ENCODE results near the gene CCR4.
"Not testable (repeated sequence)": the region's sequence is repeated elsewhere in the genome, so short reads cannot be mapped to it uniquely, and the experiment has no call there.

CCR4 gene

DNA sequence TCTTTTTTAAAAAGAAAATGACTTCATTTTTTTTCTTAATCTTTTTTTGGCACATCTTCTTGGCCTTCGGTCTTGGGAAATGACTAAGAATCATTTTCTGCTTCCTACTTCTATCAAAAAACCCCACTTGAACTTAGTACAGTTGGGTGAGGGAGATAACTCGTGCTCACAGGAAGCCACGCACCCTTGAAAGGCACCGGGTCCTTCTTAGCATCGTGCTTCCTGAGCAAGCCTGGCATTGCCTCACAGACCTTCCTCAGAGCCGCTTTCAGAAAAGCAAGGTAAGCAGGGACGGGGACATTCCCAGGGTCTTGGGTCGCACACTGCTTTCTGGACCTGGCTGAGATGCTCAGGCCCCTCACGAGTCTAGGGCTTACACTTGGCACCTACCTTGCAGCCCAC is at the start of gene CCR4:
Gene CCR4, plus strand, starts transcription at position 235 of the 402 bp plus-strand sequence. CDS start 1,779 bp downstream, outside the sequence.
- FAIRE-seq = no peak
- no peak for DNase-seq (ENCODE audit: extremely low spot score, insufficient read length, low read depth)

DNA sequence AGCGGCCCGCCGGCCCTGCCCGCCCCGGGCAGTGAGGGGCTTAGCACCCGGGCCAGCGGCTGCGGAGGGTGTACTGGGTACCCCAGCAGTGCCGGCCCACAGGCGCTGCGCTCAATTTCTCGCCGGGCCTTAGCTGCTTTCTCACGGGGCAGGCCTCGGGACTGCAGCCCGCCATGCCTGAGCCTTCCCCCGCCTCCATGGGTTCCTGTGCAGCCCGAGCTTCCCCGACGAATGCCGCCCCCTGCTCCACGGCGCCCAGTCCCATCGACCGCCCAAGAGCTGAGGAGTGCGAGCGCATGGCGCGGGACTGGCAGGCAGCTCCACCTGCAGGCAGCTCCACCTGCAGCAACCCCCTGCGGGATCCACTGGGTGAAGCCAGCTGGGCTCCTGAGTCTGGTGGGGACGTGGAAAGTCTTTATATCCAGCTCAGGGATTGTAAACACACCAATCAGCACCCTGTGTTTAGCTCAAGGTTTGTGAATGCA is 48.5 kb upstream of the CCR4 start:
- not testable (repeated sequence) for FAIRE-seq; DNase-seq (ENCODE audit: extremely low spot score, insufficient read length, low read depth)

DNA sequence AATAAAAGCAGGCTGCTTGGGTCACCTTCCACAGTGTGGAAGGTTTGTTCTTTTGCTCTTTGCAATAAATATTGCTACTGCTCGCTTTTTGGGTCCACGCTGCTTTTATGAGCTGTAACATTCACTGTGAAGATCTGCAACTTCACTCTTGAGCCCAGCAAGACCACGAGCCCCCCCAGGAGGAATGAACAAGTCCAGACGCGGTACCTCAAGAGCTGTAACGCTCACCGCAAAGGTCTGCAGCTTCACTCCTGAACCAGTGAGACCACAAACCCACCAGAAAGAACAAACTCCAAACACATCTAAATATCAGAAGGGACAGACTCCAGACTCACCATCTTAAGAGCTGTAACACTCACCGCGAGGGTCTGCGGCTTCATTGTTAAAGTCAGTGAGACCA is 47.5 kb upstream of the CCR4 start:
- no peak for DNase-seq (ENCODE audit: extremely low spot score, insufficient read length, low read depth)
- no peak for FAIRE-seq

- FAIRE-seq = no peak
- DNase-seq (ENCODE audit: extremely low spot score, insufficient read length, low read depth) = no peak
Measured at GRCh38 chr3:32909999-32910398, 41.4 kb upstream of the CCR4 start.

DNA sequence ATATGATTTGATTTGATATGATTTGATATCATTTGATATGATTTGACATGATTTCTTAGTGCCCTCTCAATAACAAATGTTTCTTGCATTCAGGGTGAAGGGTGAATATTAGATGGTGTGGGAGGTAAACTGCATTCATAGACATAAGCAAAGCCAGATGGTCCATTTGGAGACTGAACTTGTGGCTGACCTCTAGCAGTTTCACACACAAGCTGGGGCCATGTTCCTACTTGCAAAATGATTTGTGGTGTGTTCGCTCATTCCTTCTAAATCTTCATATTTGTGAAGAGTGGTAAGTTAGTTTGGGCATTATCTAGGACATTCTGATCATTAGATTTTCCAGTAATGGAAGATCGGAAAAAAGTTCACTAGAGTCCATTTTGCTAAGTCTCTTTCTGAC is 40.5 kb upstream of the CCR4 start:
- FAIRE-seq (no peak), DNase-seq (ENCODE audit: extremely low spot score, insufficient read length, low read depth) (no peak)

GRCh38 chr3:32912046-32912445 is 39.4 kb upstream of the CCR4 start:
- DNase-seq (ENCODE audit: extremely low spot score, insufficient read length, low read depth) = no peak
- no peak for FAIRE-seq

- no peak for FAIRE-seq
- no peak for DNase-seq (ENCODE audit: extremely low spot score, insufficient read length, low read depth)
Measured at GRCh38 chr3:32913790-32914446, 37.5 kb upstream of the CCR4 start.

- FAIRE-seq (no peak), DNase-seq (ENCODE audit: extremely low spot score, insufficient read length, low read depth) (no peak)
Measured at GRCh38 chr3:32919920-32920319, 31.5 kb upstream of the CCR4 start.

- DNase-seq (ENCODE audit: extremely low spot score, insufficient read length, low read depth) (no peak), FAIRE-seq (no peak)
Measured at GRCh38 chr3:32922078-32922477, 29.4 kb upstream of the CCR4 start.

DNA sequence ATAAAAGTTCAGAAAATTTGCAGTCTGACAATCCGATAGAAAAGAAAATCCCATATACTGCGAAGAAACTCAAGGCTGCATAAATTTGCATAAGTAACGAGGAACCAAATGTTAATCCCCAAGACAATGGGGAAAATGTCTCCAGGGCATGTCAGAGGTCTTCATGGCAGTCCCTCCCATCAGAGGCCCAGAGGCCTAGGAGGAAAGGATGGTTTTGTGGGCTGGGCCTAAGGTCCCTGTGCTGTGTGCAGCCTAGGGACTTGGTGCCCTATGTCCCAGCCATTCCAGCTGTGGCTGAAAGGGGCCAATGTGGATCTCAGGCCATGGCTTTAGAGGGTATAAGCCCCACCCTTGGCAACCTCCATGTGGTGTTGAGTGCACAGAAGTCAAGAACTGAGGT is 21.3 kb upstream of the CCR4 start:
- no peak for FAIRE-seq
- no peak for DNase-seq (ENCODE audit: extremely low spot score, insufficient read length, low read depth)

GRCh38 chr3:32931273-32931672 is 20.2 kb upstream of the CCR4 start:
- not testable (repeated sequence) for DNase-seq (ENCODE audit: extremely low spot score, insufficient read length, low read depth); FAIRE-seq

DNA sequence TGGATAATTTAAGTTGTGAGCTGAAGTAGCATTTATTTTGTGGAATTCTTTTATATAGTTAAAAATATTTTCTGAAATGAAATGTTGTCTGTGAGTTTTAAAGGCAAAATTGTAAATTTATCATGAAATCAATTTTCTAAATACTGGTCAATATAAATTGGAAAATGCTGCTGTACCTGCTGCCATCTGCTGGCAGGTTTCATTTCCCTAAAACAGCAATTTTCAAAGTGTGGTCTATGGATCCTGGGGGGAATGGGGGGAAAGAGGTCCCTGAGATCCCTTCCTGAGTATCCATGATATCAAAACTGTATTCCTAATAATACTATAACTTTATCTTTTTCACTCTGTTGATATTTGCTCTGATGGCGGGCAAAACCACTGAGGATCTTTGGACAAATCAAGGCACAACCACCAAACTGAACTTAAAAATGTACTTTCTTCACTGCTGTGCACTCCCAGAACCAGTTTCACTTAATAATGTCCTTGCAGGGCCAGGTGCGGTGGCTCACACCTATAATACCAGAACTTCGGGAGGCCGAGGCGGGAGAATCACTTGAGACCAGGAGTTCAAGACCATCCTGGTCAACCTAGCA is 17.2 kb upstream of the CCR4 start:
- peak; percentile 49 for FAIRE-seq
- DNase-seq (ENCODE audit: extremely low spot score, insufficient read length, low read depth) = no peak

- DNase-seq (ENCODE audit: extremely low spot score, insufficient read length, low read depth) = no peak
- no peak for FAIRE-seq
Measured at GRCh38 chr3:32937331-32937730, 14.1 kb upstream of the CCR4 start.

GRCh38 chr3:32939531-32940284 is 11.7 kb upstream of the CCR4 start:
- FAIRE-seq; DNase-seq (ENCODE audit: extremely low spot score, insufficient read length, low read depth): not testable (repeated sequence)

DNA sequence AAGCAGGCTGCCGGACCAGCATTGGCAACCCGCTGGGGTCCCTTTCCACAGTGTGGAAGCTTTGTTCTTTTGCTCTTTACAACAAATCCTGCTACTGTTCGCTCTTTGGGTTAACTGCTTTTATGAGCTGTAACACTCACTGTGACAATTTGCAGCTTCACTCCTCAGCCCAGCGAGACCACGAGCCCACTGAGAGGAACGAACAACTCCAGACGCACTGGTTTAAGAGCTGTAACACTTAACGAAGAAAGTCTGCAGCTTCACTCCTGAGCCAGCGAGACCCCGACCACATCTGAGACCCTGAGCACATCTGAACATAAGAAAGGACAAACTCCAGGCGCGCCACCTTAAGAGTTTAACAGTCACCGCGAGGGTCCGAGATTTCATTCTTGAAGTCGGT is 10.7 kb upstream of the CCR4 start:
- DNase-seq (ENCODE audit: extremely low spot score, insufficient read length, low read depth) (no peak), FAIRE-seq (no peak)

DNA sequence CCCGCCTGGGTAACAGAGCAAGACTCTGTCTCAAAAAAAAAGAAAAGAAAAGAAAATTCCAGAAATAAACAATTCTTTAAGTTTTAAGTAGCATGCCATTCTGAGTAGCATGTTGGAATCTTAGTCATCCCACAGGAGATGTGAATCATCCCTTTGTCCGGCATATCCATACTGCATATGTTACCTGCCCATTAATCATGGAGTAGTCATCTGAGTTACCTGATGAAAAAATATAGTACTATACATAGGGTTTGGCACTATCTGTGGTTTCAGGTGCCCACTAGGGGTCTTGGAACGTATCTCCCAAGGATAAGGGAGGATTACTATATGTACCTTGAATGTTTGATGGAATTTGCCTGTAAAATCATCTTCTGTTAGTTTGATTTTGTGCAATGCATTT is 6.3 kb upstream of the CCR4 start:
- FAIRE-seq = no peak
- DNase-seq (ENCODE audit: extremely low spot score, insufficient read length, low read depth) = no peak

DNA sequence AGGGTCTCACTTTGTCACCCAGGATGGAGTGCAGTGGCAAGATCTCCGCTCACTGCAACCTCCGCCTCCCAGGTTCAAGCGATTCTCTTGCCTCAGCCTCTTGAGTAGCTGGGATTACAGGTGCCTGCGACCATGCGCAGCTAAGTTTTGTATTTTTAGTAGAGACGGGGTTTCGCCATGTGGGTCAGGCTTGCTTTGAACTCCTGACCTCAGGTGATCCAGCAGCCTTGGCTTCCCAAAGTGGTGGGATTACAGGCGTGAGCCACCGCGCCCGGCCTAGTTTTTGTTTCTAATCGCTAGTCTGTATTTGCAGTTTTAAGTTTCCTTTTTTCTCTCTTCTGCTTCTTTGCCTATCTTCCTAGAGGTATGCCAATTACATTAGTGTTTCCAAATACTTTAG is 5.8 kb upstream of the CCR4 start:
- FAIRE-seq; DNase-seq (ENCODE audit: extremely low spot score, insufficient read length, low read depth): not testable (repeated sequence)

DNA sequence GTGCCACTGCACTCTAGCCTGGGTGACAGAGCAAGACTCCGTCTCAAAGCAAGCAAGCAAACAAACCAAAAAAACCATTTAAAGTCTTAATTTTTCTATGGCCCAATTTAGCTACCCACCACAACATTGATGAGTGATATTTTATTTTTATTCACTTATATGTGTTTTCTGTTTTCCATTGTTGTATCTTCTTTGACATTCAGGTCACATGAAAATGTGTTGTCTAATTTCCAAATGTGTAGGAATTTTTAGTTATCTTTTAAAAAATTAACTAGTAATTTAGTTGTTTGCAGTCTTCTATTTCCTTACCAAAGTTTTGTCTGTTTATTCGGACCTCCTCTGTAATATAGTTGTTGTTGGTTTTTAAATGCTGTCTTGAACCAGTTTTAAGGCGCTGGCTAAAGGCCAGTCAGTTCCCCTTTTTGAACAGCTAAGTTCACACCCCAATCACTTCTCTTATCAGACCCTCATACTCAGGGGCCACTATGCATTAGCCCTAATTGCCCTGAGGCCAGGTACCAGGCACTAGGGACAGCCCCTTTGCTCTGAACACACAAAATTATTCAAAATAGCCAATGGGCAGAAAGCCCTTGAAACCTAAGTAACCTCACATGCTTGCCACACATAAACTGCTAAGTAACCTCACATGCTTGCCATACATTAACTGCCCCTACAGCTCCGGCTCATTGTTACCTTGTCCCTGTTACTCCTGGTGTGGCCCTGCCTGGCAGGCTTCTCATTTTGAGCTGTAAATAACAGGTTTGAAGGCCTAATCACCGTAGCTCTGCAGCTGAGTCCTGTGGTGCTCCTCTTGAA is 4.3 kb upstream of the CCR4 start:
- DNase-seq (ENCODE audit: extremely low spot score, insufficient read length, low read depth) (no peak), FAIRE-seq (no peak)

- DNase-seq (ENCODE audit: extremely low spot score, insufficient read length, low read depth) = no peak
- peak; percentile 90 for FAIRE-seq
Measured at GRCh38 chr3:32947789-32948238, 3.6 kb upstream of the CCR4 start.

All from GM18507 (cell line).